HG03103 (cell line): Measurements from ENCODE around the gene POTEI.
"Not testable (repeated sequence)": the region's sequence is repeated elsewhere in the genome, so short reads cannot be mapped to it uniquely, and the experiment has no call there.

ENCODE experiments used
- ATAC-seq: cut with Tn5 transposase; IDR thresholded peaks from one replicate; pipeline ENCODE4 v1.9.1; 2021; ENCODE audit warnings: low read depth; ENCODE audit not compliant: unreplicated experiment

The POTEI gene

GRCh38 chr2:130491073-130491472, 18.1 kb downstream of the POTEI start:
- ATAC-seq = not testable (repeated sequence)

GRCh38 chr2:130455413-130455812, 53.7 kb downstream of the POTEI start:
- not testable (repeated sequence) for ATAC-seq

DNA sequence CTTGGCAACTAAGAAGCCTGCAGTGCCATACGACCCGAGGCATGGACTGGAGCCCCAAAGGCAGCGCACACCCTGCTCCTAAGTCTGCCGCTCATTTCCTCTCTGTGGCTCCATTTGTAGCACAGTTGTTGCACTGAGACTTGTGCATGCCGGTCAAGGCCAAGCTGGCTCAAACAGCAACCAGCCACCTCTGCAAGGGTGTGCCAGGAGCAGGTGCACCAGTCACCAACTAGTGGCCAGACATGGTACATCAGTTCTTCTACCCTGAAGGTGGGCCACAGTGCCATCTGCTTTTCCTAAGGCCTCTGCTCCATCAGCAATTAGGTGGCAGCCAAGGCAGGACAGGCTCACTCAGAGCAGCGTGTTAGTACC, 54.4 kb downstream of the POTEI start:
- ATAC-seq = not testable (repeated sequence)

GRCh38 chr2:130453955-130454711, 55.0 kb downstream of the POTEI start:
- not testable (repeated sequence) for ATAC-seq

DNA sequence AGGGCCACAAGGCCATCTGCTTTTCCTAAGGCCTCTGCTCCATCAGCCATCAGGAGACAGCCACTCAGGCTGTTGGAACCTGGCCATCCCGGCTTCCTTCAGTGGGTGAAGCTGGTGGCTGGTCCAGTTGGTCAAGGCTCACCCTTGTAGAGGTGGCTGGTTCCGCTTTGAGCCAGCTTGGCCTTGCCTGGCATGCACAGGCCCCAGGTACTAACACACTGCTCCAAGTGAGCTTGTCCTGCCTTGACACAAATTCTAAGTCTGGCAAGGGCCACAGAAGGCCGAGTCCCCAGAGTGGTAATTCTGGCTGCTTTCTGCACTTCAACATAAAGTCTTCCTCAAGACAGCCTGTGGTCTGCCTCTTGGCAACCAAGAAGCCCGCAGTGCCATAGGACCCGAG, 56.2 kb downstream of the POTEI start:
- not testable (repeated sequence) for ATAC-seq

DNA sequence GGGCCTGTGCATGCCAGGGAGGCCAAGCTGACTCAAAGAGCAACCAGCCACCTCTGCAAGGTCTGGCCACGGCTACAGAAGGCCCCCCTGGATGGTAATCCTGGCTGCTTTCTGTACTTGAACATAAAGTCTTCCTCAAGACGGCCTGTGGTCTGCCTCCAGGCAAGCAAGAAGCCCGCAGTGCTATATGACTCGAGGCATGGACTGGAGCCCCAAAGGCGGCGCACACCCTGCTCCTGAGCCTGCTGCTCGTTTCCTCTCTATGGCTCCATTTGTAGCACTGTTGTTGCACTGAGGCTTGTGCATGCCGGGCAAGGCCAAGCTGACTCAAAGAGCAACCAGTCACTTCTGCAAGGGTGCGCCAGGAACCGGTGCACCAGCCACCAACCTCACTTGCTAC, 57.3 kb downstream of the POTEI start:
- not testable (repeated sequence) for ATAC-seq

DNA sequence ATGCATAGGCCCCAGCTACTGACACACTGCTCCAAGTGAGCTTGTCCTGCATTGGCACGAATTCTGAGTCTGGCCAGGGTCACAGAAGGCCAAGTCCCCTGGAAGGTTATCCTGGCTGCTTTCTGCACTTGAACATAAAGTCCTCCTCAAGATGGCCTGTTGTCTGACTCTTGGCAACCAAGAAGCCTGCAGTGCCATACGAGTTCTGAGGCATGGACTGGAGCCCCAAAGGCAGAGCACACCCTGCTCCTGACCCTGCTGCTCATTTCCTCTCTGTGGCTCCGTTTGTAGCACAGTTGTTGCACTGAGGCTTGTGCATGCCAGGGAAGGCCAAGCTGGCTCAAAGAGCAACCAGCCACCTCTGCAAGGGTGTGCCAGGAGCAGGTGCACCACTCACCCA, 57.9 kb downstream of the POTEI start:
- ATAC-seq = not testable (repeated sequence)

DNA sequence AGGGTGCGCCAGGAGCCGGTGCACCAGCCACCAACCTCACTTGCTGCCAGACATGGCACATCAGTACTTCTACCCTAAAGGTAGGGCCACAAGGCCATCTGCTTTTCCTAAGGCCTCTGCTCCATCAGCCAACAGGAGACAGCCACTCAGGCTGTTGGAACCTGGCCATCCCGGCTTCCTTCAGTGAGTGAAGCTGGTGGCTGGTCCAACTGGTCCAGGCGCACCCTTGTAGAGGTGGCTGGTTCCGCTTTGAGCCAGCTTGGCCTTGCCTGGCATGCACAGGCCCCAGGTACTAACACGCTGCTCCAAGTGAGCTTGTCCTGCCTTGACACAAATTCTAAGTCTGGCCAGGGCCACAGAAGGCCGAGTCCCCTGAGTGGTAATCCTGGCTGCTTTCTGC, 58.8 kb downstream of the POTEI start:
- ATAC-seq = not testable (repeated sequence)

- ATAC-seq = peak; percentile 63
Observed at GRCh38 chr2:130427631-130428030, 81.5 kb downstream of the POTEI start.

- ATAC-seq = not testable (repeated sequence)
Observed at GRCh38 chr2:130418845-130419244, 90.3 kb downstream of the POTEI start.

GRCh38 chr2:130416693-130417092, 92.4 kb downstream of the POTEI start:
- ATAC-seq = not testable (repeated sequence)
